Astrocyte of the cerebellum (primary cell): Measurements from ENCODE around the gene KLHL33.

ENCODE experiments used
- DNase-seq: peaks from one replicate; pipeline ENCODE4 v3.0.0-alpha.2; 2011; ENCODE audit warnings: low read depth
- H3K4me3 ChIP-seq: 2 replicates; pipeline ENCODE4 v1.5.1; 2011; ENCODE audit warnings: mild to moderate bottlenecking, low read depth, low read length, moderate library complexity
- CTCF ChIP-seq: IDR thresholded peaks from 2 replicates; pipeline ENCODE4 v1.5.1; 2012; ENCODE audit warnings: low read length, low read depth, moderate library complexity, mild to moderate bottlenecking; ENCODE audit errors: missing control alignments
- in situ Hi-C: cut with HindIII; loops from 2 replicates; pipeline ENCODE4 v1.10.0; 2017; ENCODE audit warnings: low sequenced_read_pairs

Gene KLHL33

GRCh38 chr14:20461225-20462141 lies 25.5 kb upstream of the KLHL33 start, which contains the start of gene PIP4P1:
PIP4P1 (minus strand) TSS chr14:20461434; CDS start chr14:20461325, 109 bp downstream.
- peak; percentile 100 for DNase-seq
- in situ Hi-C loops, result no loop called here
- TF ChIP-seq CTCF, result no peak
- H3K4me3 ChIP-seq, result peak within 1 kb of the TSS; percentile 91

GRCh38 chr14:20460458-20461224 lies 24.7 kb upstream of the KLHL33 start:
- TF ChIP-seq CTCF, result no peak
- peak overlapping the region; percentile 91 for H3K4me3 ChIP-seq
- DNase-seq, result no peak
- in situ Hi-C loops, result no loop called here

GRCh38 chr14:20458031-20458789 lies 22.2 kb upstream of the KLHL33 start:
- in situ Hi-C loops, result no loop called here

GRCh38 chr14:20456971-20457370 lies 21.0 kb upstream of the KLHL33 start:
- no peak for TF ChIP-seq CTCF
- no peak for DNase-seq
- in situ Hi-C loops, result no loop called here
- H3K4me3 ChIP-seq, result no peak overlapping the region

More at GRCh38 chr14:20458031-20458789, 22.2 kb upstream of the KLHL33 start:
- no peak overlapping the region for H3K4me3 ChIP-seq
- DNase-seq, result no peak
- TF ChIP-seq CTCF, result no peak

GRCh38 chr14:20455355-20456300 lies 19.7 kb upstream of the KLHL33 start:
- in situ Hi-C loops, result no loop called here
- TF ChIP-seq CTCF, result no peak
- peak; percentile 68 for DNase-seq
- H3K4me3 ChIP-seq, result peak overlapping the region; percentile 75
